PC-9 (cell line): ENCODE data around the gene PC.

Experiments used
- EZH2 ChIP-seq: fragments of 200-600 bp; sonication (generic); IDR thresholded peaks from 2 replicates; pipeline ENCODE4 v1.8.0; 2017; ENCODE audit warnings: antibody characterized with exemption, low read depth
- TF ChIP-seq, protein P1 (sequence below): fragments of 200-600 bp; sonication (generic); conservative IDR thresholded peaks from 2 replicates; pipeline ENCODE4 v1.6.1; 2017; ENCODE audit warnings: mixed run types, antibody characterized with exemption, mild to moderate bottlenecking, moderate library complexity

DNA sequence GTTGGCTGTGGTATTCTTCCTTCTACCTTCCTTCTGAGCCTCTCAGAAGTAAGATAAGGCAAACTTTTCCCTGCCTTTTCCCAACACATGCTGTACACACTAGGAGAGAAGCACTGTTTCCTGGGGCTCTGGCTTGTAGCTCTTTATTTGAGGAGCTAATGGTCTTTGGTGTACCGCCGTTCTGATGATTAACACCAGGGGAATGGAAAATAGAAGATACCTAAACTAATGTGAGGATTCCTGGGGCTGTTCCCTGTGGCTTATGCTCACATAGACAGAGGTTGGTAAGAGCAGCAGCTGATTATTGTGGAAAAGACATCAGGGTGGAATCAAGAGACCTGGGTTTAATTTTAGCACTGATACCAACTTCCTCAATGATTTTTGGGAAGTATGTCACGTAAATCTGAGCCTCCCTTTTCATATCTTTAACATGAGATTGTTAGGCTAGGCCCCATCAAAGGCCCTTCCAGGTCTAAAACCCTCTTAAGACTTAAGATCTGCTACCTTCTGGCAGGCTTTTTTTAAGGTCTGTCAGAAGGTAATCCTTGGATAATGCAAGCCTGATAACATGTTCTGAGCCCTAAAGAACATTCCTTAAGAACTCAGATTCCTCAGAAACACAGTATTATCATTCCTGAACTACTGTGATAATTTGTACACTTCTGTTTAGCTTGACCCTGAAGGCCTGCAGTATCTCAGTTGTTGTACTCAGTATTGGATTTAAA is 139.8 kb downstream of the PC start:
- TF ChIP-seq, protein P1, sequence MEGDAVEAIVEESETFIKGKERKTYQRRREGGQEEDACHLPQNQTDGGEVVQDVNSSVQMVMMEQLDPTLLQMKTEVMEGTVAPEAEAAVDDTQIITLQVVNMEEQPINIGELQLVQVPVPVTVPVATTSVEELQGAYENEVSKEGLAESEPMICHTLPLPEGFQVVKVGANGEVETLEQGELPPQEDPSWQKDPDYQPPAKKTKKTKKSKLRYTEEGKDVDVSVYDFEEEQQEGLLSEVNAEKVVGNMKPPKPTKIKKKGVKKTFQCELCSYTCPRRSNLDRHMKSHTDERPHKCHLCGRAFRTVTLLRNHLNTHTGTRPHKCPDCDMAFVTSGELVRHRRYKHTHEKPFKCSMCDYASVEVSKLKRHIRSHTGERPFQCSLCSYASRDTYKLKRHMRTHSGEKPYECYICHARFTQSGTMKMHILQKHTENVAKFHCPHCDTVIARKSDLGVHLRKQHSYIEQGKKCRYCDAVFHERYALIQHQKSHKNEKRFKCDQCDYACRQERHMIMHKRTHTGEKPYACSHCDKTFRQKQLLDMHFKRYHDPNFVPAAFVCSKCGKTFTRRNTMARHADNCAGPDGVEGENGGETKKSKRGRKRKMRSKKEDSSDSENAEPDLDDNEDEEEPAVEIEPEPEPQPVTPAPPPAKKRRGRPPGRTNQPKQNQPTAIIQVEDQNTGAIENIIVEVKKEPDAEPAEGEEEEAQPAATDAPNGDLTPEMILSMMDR, result no peak
- TF ChIP-seq EZH2, result no peak
